ENCODE results near the gene RPS5. TPM values are rescaled to one million over a fixed set of nuclear protein-coding genes. Genes with fewer than 3 reads are reported as not detected.

Gene RPS5
- total and polyA plus RNA-seq, 9 of the 15 experiments (the other 6 are each of a cell fraction or from before 2014, with no cell fraction given) = 1,228 to 3,570 (median 2,484) TPM

DNA sequence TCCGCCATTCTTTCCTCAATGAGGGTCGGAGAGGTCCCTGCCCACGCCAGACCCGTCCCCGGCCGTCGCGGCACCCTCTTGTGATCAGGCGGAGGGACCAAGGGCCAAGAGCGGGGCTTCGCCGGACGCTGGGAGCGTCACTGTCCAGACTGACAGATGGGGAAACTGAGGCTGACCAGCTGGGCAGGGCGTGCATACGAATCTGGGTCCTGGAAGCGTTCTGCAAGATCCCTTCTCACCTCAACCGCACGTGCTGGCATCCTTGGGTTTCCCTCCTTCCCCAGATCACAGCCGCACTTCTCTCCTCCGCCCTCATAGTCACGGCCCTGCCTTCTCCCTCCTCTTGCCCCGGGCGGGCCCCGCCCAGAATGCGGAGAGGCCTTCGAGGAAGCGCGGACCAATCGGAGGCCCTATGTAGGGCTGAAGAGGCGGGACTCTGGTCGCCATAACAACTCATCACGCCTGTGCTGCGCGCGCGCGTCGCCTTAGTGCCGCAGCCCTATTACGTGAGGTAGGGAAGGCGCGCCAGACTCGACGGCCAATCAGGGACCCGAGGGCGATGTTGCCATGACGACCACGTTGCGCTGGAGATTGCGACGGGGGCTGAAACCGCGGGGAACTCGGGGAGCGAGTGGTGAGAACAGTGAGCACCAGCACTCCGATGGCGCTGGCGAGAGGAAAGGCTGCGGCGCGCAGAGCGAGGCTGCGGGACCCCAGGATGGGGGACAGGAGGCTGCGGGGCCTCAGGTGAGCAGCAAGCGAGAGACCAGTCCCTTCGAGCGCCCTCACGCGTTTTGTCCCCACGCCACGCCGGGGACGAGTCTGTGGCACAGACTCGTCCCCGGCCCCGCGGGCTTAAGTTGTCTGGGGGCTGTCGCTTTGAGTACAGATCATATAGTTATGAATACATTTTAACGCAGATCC is 14.1 kb downstream of the RPS5 start (continued):
- TF ChIP-seq, protein P1, sequence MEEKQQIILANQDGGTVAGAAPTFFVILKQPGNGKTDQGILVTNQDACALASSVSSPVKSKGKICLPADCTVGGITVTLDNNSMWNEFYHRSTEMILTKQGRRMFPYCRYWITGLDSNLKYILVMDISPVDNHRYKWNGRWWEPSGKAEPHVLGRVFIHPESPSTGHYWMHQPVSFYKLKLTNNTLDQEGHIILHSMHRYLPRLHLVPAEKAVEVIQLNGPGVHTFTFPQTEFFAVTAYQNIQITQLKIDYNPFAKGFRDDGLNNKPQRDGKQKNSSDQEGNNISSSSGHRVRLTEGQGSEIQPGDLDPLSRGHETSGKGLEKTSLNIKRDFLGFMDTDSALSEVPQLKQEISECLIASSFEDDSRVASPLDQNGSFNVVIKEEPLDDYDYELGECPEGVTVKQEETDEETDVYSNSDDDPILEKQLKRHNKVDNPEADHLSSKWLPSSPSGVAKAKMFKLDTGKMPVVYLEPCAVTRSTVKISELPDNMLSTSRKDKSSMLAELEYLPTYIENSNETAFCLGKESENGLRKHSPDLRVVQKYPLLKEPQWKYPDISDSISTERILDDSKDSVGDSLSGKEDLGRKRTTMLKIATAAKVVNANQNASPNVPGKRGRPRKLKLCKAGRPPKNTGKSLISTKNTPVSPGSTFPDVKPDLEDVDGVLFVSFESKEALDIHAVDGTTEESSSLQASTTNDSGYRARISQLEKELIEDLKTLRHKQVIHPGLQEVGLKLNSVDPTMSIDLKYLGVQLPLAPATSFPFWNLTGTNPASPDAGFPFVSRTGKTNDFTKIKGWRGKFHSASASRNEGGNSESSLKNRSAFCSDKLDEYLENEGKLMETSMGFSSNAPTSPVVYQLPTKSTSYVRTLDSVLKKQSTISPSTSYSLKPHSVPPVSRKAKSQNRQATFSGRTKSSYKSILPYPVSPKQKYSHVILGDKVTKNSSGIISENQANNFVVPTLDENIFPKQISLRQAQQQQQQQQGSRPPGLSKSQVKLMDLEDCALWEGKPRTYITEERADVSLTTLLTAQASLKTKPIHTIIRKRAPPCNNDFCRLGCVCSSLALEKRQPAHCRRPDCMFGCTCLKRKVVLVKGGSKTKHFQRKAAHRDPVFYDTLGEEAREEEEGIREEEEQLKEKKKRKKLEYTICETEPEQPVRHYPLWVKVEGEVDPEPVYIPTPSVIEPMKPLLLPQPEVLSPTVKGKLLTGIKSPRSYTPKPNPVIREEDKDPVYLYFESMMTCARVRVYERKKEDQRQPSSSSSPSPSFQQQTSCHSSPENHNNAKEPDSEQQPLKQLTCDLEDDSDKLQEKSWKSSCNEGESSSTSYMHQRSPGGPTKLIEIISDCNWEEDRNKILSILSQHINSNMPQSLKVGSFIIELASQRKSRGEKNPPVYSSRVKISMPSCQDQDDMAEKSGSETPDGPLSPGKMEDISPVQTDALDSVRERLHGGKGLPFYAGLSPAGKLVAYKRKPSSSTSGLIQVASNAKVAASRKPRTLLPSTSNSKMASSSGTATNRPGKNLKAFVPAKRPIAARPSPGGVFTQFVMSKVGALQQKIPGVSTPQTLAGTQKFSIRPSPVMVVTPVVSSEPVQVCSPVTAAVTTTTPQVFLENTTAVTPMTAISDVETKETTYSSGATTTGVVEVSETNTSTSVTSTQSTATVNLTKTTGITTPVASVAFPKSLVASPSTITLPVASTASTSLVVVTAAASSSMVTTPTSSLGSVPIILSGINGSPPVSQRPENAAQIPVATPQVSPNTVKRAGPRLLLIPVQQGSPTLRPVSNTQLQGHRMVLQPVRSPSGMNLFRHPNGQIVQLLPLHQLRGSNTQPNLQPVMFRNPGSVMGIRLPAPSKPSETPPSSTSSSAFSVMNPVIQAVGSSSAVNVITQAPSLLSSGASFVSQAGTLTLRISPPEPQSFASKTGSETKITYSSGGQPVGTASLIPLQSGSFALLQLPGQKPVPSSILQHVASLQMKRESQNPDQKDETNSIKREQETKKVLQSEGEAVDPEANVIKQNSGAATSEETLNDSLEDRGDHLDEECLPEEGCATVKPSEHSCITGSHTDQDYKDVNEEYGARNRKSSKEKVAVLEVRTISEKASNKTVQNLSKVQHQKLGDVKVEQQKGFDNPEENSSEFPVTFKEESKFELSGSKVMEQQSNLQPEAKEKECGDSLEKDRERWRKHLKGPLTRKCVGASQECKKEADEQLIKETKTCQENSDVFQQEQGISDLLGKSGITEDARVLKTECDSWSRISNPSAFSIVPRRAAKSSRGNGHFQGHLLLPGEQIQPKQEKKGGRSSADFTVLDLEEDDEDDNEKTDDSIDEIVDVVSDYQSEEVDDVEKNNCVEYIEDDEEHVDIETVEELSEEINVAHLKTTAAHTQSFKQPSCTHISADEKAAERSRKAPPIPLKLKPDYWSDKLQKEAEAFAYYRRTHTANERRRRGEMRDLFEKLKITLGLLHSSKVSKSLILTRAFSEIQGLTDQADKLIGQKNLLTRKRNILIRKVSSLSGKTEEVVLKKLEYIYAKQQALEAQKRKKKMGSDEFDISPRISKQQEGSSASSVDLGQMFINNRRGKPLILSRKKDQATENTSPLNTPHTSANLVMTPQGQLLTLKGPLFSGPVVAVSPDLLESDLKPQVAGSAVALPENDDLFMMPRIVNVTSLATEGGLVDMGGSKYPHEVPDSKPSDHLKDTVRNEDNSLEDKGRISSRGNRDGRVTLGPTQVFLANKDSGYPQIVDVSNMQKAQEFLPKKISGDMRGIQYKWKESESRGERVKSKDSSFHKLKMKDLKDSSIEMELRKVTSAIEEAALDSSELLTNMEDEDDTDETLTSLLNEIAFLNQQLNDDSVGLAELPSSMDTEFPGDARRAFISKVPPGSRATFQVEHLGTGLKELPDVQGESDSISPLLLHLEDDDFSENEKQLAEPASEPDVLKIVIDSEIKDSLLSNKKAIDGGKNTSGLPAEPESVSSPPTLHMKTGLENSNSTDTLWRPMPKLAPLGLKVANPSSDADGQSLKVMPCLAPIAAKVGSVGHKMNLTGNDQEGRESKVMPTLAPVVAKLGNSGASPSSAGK (IDR thresholded peaks at IDR 0.05) = peak; percentile 98
- TF ChIP-seq CHCHD3 (CRISPR knock-in tag; IDR thresholded peaks at IDR 0.05) (0 out of 2 replicates have a peak, but pooled peaks have one; percentile 73), BRD9 (IDR thresholded peaks at IDR 0.05; ENCODE audit: low read depth, partially characterized antibody) (no peak), DACH1 (IDR thresholded peaks at IDR 0.05; ENCODE audit: partially characterized antibody) (no peak)
- TF ChIP-seq, protein P2, sequence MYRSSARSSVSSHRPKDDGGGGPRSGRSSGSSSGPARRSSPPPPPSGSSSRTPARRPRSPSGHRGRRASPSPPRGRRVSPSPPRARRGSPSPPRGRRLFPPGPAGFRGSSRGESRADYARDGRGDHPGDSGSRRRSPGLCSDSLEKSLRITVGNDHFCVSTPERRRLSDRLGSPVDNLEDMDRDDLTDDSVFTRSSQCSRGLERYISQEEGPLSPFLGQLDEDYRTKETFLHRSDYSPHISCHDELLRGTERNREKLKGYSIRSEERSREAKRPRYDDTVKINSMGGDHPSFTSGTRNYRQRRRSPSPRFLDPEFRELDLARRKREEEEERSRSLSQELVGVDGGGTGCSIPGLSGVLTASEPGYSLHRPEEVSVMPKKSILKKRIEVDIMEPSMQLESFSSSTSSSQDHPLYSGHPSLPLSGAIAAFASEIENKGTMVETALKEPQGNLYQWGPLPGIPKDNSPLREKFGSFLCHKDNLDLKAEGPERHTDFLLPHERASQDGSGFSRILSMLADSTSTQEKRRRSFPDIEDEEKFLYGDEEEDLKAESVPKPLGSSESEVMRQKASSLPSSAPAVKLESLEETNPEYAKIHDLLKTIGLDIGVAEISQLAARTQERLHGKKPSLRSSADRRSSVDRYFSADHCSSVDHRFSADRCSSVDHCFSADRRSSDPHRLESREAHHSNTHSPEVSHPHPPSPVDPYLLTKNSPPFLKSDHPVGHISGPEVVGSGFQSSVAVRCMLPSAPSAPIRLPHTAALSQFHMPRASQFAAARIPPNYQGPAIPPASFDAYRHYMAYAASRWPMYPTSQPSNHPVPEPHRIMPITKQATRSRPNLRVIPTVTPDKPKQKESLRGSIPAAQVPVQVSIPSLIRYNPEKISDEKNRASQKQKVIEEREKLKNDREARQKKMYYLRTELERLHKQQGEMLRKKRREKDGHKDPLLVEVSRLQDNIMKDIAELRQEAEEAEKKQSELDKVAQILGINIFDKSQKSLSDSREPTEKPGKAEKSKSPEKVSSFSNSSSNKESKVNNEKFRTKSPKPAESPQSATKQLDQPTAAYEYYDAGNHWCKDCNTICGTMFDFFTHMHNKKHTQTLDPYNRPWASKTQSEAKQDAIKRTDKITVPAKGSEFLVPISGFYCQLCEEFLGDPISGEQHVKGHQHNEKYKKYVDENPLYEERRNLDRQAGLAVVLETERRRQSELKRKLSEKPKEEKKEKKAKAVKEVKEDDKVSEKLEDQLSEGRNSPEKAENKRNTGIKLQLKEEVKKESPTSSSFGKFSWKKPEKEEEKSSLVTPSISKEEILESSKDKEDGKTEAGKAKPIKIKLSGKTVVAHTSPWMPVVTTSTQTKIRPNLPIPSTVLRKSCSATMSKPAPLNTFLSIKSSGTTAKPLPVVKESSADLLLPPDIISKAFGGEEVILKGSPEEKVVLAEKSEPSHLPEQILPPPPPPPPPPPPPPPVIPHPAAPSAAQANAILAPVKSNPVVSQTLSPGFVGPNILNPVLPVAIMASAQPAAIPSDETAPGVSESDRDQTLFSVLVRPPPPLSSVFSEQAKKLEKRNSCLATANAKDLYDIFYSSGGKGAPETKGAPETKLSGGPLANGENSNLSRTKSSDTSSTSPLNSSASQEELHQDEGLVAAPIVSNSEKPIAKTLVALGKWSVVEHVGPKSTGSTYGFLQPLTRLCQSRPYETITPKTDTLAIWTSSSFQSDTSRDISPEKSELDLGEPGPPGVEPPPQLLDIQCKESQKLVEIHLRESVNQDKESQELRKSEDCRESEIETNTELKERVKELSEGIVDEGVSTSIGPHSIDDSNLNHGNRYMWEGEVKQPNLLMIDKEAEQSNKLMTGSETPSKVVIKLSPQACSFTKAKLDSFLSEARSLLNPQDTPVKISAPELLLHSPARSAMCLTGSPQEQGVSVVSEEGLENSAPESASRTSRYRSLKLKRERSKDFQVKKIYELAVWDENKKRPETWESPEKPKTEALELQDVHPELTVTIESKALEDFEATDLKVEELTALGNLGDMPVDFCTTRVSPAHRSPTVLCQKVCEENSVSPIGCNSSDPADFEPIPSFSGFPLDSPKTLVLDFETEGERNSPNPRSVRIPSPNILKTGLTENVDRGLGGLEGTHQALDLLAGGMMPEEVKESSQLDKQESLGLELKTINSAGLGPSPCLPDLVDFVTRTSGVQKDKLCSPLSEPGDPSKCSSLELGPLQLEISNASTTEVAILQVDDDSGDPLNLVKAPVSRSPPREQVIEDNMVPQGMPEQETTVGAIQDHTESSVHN (IDR thresholded peaks at IDR 0.05; ENCODE audit: borderline replicate concordance in 1 of 2, low read depth in 1 of 2) = no peak
